ENCODE measurements around the gene TTC28.
A peak's percentile ranks its signal among the peaks of the same experiment; 100 is the strongest.

The TTC28 gene

GRCh38 chr22:28402060-28402459, 277.6 kb downstream of the TTC28 start:
- Mint-ChIP-seq H3K9me3 (peaks cover 21% of the 10 kb centered on the region), H3K4me1 (peaks cover 38% of the 10 kb centered on the region), H3K27me3 (ENCODE audit: low read depth, poor library complexity) (no peaks in the 10 kb centered on the region), H3K27ac (peak overlapping the region; percentile 91), H3K36me3 (ENCODE audit: low read depth) (peaks cover 27% of the 10 kb centered on the region), H3K4me3 (peak overlapping the region; percentile 34)
- DNase-seq, result no peak
- no peak for TF ChIP-seq CTCF (IDR thresholded peaks at IDR 0.05)

DNA sequence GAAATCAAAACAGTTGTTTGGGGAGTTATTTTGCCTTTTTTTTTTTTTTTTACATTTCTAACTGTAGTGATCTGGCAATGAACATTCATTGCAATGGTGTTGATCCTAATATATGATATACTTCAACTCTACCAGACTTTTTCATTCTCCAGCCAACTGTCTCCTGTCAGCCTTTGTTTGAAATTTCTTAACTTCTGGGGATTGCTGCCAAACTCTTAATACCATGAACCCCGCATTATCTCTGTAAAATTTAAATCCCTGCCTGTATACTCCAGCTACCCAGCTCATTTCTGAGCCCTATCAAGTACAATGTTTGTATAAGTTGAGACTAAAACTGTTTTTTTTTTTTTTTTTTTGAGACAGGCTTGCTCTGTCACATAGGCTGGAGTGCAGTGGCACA, 280.7 kb downstream of the TTC28 start:
- no peak for TF ChIP-seq CTCF (IDR thresholded peaks at IDR 0.05)
- Mint-ChIP-seq H3K4me1 (peaks cover 46% of the 10 kb centered on the region), H3K36me3 (ENCODE audit: low read depth) (peaks cover 13% of the 10 kb centered on the region), H3K4me3 (no peak overlapping the region), H3K27me3 (ENCODE audit: low read depth, poor library complexity) (no peaks in the 10 kb centered on the region), H3K27ac (no peak overlapping the region), H3K9me3 (peaks cover 13% of the 10 kb centered on the region)
- no peak for DNase-seq

- peaks cover 19% of the 10 kb centered on the region for H3K36me3 Mint-ChIP-seq (ENCODE audit: low read depth)
- H3K27ac Mint-ChIP-seq, result peak overlapping the region; percentile 73
- H3K4me1 Mint-ChIP-seq, result peaks cover 41% of the 10 kb centered on the region
- no peaks in the 10 kb centered on the region for H3K27me3 Mint-ChIP-seq (ENCODE audit: low read depth, poor library complexity)
- no peak for DNase-seq
- peaks cover 19% of the 10 kb centered on the region for H3K9me3 Mint-ChIP-seq
- no peak for TF ChIP-seq CTCF (IDR thresholded peaks at IDR 0.05)
- H3K4me3 Mint-ChIP-seq, result no peak overlapping the region
Observed at GRCh38 chr22:28398355-28398754, 281.3 kb downstream of the TTC28 start.

DNA sequence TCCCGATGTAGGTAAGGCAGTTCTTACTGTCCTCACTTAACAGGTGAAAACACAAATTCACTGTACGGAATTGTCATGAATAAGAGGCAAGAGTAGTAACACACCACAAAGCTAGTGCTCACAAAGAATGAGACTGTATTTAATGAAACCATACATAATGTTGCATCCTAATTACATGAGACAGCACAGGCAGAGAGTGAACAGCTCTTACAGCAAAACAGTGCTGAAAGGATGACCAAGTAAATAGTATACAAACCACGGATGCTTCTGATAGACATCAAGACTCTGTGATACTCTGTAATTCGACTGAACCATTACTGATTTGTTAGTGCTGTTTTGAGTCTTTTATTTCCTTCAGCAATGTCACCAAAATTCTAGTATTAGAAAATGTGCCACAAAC, 282.3 kb downstream of the TTC28 start:
- H3K36me3 Mint-ChIP-seq (ENCODE audit: low read depth), result peaks cover 29% of the 10 kb centered on the region
- DNase-seq, result no peak
- H3K9me3 Mint-ChIP-seq, result peaks cover 30% of the 10 kb centered on the region
- H3K27ac Mint-ChIP-seq, result no peak overlapping the region
- no peaks in the 10 kb centered on the region for H3K27me3 Mint-ChIP-seq (ENCODE audit: low read depth, poor library complexity)
- TF ChIP-seq CTCF (IDR thresholded peaks at IDR 0.05), result no peak
- H3K4me1 Mint-ChIP-seq, result peaks cover 31% of the 10 kb centered on the region
- no peak overlapping the region for H3K4me3 Mint-ChIP-seq

DNA sequence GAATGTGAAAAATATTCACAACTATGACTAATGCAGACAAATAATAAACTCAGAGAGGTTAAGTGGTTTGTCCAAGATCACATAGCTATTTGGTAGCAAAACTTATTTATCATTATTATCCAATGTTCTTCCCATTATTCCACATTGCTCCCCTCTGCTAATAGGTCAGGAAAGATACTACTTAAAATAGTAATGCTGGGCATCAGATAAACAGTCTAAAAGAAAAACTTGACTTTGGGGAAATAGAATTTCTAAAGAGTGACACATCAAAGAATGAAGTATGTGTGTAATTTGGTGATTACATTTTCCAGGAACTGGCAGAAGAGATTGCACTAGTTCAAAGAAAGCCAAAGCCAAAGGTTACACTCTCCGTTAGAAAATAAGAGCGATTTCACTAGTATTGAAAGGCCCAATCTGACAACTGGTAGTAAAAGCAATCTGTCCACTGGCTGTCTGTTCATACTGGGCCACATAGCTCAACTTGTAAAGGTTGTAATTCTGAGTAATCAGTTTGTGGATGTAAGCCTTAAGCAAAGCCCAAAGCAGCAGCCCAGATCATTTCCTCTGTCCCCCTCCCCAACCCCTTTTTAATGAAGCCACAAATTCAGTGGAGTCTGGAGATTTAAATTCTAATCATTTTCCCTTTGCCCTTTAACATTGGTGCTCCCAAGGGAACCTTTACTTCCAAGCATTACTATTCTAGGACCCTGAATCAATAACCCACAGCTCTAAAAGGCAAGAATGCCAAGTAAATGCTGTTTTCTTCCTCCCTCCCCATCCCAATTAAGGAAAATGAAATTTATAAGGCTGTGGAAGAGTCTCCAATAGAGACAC, 283.5 kb downstream of the TTC28 start:
- peaks cover 19% of the 10 kb centered on the region for H3K4me1 Mint-ChIP-seq
- H3K27ac Mint-ChIP-seq, result peak overlapping the region; percentile 26
- no peak overlapping the region for H3K4me3 Mint-ChIP-seq

More for the DNA sequence above, 283.5 kb downstream of the TTC28 start:
- H3K36me3 Mint-ChIP-seq (ENCODE audit: low read depth), result peaks cover 36% of the 10 kb centered on the region
- TF ChIP-seq CTCF (IDR thresholded peaks at IDR 0.05), result no peak
- peaks cover 40% of the 10 kb centered on the region for H3K9me3 Mint-ChIP-seq
- no peak for DNase-seq
- H3K27me3 Mint-ChIP-seq (ENCODE audit: low read depth, poor library complexity), result no peaks in the 10 kb centered on the region
